Fibroblast of the aortic adventitia (primary cell): ENCODE results near the gene MRPL37. TPM values are rescaled to one million over a fixed set of nuclear protein-coding genes. Genes with fewer than 3 reads are reported as not detected.

Experiments used
- DNase-seq: peaks from one replicate; pipeline ENCODE4 v3.0.0-alpha.2; 2010; ENCODE audit warnings: low read depth
- H3K4me3 ChIP-seq: 2 replicates; pipeline ENCODE4 v1.5.1; 2011; ENCODE audit warnings: low read depth, mild to moderate bottlenecking, control low read depth, low read length, moderate library complexity
- CTCF ChIP-seq: IDR thresholded peaks from 2 replicates; pipeline ENCODE4 v1.5.1; 2011; ENCODE audit warnings: mild to moderate bottlenecking, low read length, control low read depth, inconsistent platforms; ENCODE audit not compliant: insufficient read depth
- total RNA-seq: library from RNA; depleted of rRNA; stranded (reverse); fragments of >200 nt; gene quantifications from 2 replicates; pipeline ENCODE4 v1.2.3, GENCODE V29; 2012; ENCODE audit warnings: low replicate concordance

MRPL37 gene
- total RNA-seq, 1 donor: 98.7 TPM

- TF ChIP-seq CTCF: no peak
- no peak for DNase-seq
- H3K4me3 ChIP-seq: no peak overlapping the region
These were observed 23.7 kb downstream of the MRPL37 start for GRCh38 chr1:54223441-54224202.

- TF ChIP-seq CTCF: no peak
- H3K4me3 ChIP-seq: no peak overlapping the region
- no peak for DNase-seq
These were observed 24.3 kb downstream of the MRPL37 start for GRCh38 chr1:54224233-54224632.

- no peak for TF ChIP-seq CTCF
- H3K4me3 ChIP-seq: no peak overlapping the region
- no peak for DNase-seq
These were observed 25.4 kb downstream of the MRPL37 start for GRCh38 chr1:54225378-54225777.

- no peak overlapping the region for H3K4me3 ChIP-seq
- TF ChIP-seq CTCF: no peak
- DNase-seq: no peak
These were observed 26.1 kb downstream of the MRPL37 start for GRCh38 chr1:54225986-54226559.

- DNase-seq: no peak
- no peak for TF ChIP-seq CTCF
- no peak overlapping the region for H3K4me3 ChIP-seq
These were observed 27.2 kb downstream of the MRPL37 start for GRCh38 chr1:54227091-54227602.

- TF ChIP-seq CTCF: no peak
- no peak overlapping the region for H3K4me3 ChIP-seq
- no peak for DNase-seq
These were observed 27.9 kb downstream of the MRPL37 start for GRCh38 chr1:54227891-54228310.
